ENCODE results near the gene DLG4.
"Not testable (repeated sequence)": the region's sequence is repeated elsewhere in the genome, so short reads cannot be mapped to it uniquely, and the experiment has no call there.

Gene DLG4

GRCh38 chr17:7184091-7184488 is 35.5 kb downstream of the DLG4 start:
- no peak for DNase-seq (ENCODE audit: low spot score)

- DNase-seq (ENCODE audit: low spot score) = no peak
Measured at GRCh38 chr17:7183433-7184090, 36.1 kb downstream of the DLG4 start.

GRCh38 chr17:7182101-7182500 is 37.5 kb downstream of the DLG4 start:
- not testable (repeated sequence) for DNase-seq (ENCODE audit: low spot score)

- no peak for DNase-seq (ENCODE audit: low spot score)
Measured at GRCh38 chr17:7179317-7180254, 40.0 kb downstream of the DLG4 start, which contains the start of gene ASGR1. Gene ASGR1, minus strand, starts transcription at chr17:7179370. Its CDS starts 807 bp downstream, at chr17:7178563.

GRCh38 chr17:7178973-7179316 is 40.7 kb downstream of the DLG4 start:
- DNase-seq (ENCODE audit: low spot score) = no peak

GRCh38 chr17:7177954-7178477 is 41.6 kb downstream of the DLG4 start:
- DNase-seq (ENCODE audit: low spot score) = no peak

GRCh38 chr17:7177191-7177953 is 42.3 kb downstream of the DLG4 start:
- DNase-seq (ENCODE audit: low spot score) = peak; percentile 59

- DNase-seq (ENCODE audit: low spot score) = no peak
Measured at GRCh38 chr17:7176841-7177190, 42.8 kb downstream of the DLG4 start.

- DNase-seq (ENCODE audit: low spot score) = no peak
Measured at GRCh38 chr17:7176107-7176840, 43.4 kb downstream of the DLG4 start.

- DNase-seq (ENCODE audit: low spot score) = no peak
Measured at GRCh38 chr17:7175330-7175733, 44.3 kb downstream of the DLG4 start.

GRCh38 chr17:7174603-7175326 is 44.9 kb downstream of the DLG4 start:
- DNase-seq (ENCODE audit: low spot score) = no peak

- no peak for DNase-seq (ENCODE audit: low spot score)
Measured at GRCh38 chr17:7173687-7174602, 45.7 kb downstream of the DLG4 start.

- DNase-seq (ENCODE audit: low spot score) = not testable (repeated sequence)
Measured at GRCh38 chr17:7172522-7173191, 47.0 kb downstream of the DLG4 start.

GRCh38 chr17:7169565-7169908 is 50.1 kb downstream of the DLG4 start:
- DNase-seq (ENCODE audit: low spot score) = not testable (repeated sequence)

GRCh38 chr17:7168841-7169564 is 50.6 kb downstream of the DLG4 start:
- DNase-seq (ENCODE audit: low spot score) = not testable (repeated sequence)

GRCh38 chr17:7167832-7168231 is 51.8 kb downstream of the DLG4 start:
- DNase-seq (ENCODE audit: low spot score) = no peak

- DNase-seq (ENCODE audit: low spot score) = no peak
Measured at GRCh38 chr17:7166873-7167272, 52.8 kb downstream of the DLG4 start.

- not testable (repeated sequence) for DNase-seq (ENCODE audit: low spot score)
Measured at GRCh38 chr17:7159571-7159970, 60.1 kb downstream of the DLG4 start.

GRCh38 chr17:7158424-7158823 is 61.2 kb downstream of the DLG4 start:
- not testable (repeated sequence) for DNase-seq (ENCODE audit: low spot score)
